ENCODE data around the gene TEAD2.
"Not testable (repeated sequence)": the region's sequence is repeated elsewhere in the genome, so short reads cannot be mapped to it uniquely, and the experiment has no call there.

TEAD2 gene

GRCh38 chr19:49387936-49388372, 25.7 kb upstream of the TEAD2 start, which contains the start of gene KASH5:
Gene KASH5, plus strand, starts transcription at chr19:49388249. Its CDS starts 2,635 bp downstream, at chr19:49390884.
- peak; percentile 64 to 86 for DNase-seq (ENCODE audit: extremely low read depth in 1 of 2, low read depth in 1 of 2)

GRCh38 chr19:49383599-49383998, 21.4 kb upstream of the TEAD2 start:
- no peak for DNase-seq (ENCODE audit: extremely low read depth in 1 of 2, low read depth in 1 of 2)

GRCh38 chr19:49382639-49383038, 20.4 kb upstream of the TEAD2 start:
- no peak for DNase-seq (ENCODE audit: extremely low read depth in 1 of 2, low read depth in 1 of 2)

GRCh38 chr19:49380391-49380790, 18.2 kb upstream of the TEAD2 start:
- no peak for DNase-seq (ENCODE audit: extremely low read depth in 1 of 2, low read depth in 1 of 2)

- DNase-seq (ENCODE audit: extremely low read depth in 1 of 2, low read depth in 1 of 2) = no peak
Observed at GRCh38 chr19:49378512-49378911, 16.3 kb upstream of the TEAD2 start.

GRCh38 chr19:49374665-49375434, 12.6 kb upstream of the TEAD2 start:
- no peak for DNase-seq (ENCODE audit: extremely low read depth in 1 of 2, low read depth in 1 of 2)

GRCh38 chr19:49373174-49373573, 11.0 kb upstream of the TEAD2 start:
- not testable (repeated sequence) for DNase-seq (ENCODE audit: extremely low read depth in 1 of 2, low read depth in 1 of 2)

GRCh38 chr19:49371184-49371583, 9.0 kb upstream of the TEAD2 start:
- no peak for DNase-seq (ENCODE audit: extremely low read depth in 1 of 2, low read depth in 1 of 2)

- no peak for DNase-seq (ENCODE audit: extremely low read depth in 1 of 2, low read depth in 1 of 2)
Observed at GRCh38 chr19:49368711-49369358, 6.6 kb upstream of the TEAD2 start.

- DNase-seq (ENCODE audit: extremely low read depth in 1 of 2, low read depth in 1 of 2) = no peak
Observed at GRCh38 chr19:49366110-49366509, 3.9 kb upstream of the TEAD2 start.

GRCh38 chr19:49364083-49364737, 2.0 kb upstream of the TEAD2 start:
- DNase-seq (ENCODE audit: extremely low read depth in 1 of 2, low read depth in 1 of 2) = no peak

- DNase-seq (ENCODE audit: extremely low read depth in 1 of 2, low read depth in 1 of 2) = peak; percentile 66 to 85
Observed at GRCh38 chr19:49363268-49364082, 1.3 kb upstream of the TEAD2 start, which contains the start of gene DKKL1. Gene DKKL1, plus strand, starts transcription at chr19:49363877. Its CDS starts 122 bp downstream, at chr19:49363999.

GRCh38 chr19:49362929-49363267, 682 bp upstream of the TEAD2 start:
- DNase-seq (ENCODE audit: extremely low read depth in 1 of 2, low read depth in 1 of 2) = no peak

GRCh38 chr19:49361438-49362047, 673 bp downstream of the TEAD2 start:
- DNase-seq (ENCODE audit: extremely low read depth in 1 of 2, low read depth in 1 of 2) = no peak

- DNase-seq (ENCODE audit: extremely low read depth in 1 of 2, low read depth in 1 of 2) = no peak
Observed at GRCh38 chr19:49359851-49360820, 2.1 kb downstream of the TEAD2 start.

GRCh38 chr19:49357186-49357585, 5.0 kb downstream of the TEAD2 start:
- no peak for DNase-seq (ENCODE audit: extremely low read depth in 1 of 2, low read depth in 1 of 2)

- no peak for DNase-seq (ENCODE audit: extremely low read depth in 1 of 2, low read depth in 1 of 2)
Observed at GRCh38 chr19:49356382-49356781, 5.8 kb downstream of the TEAD2 start.

- DNase-seq (ENCODE audit: extremely low read depth in 1 of 2, low read depth in 1 of 2) = no peak
Observed at GRCh38 chr19:49355909-49356353, 6.3 kb downstream of the TEAD2 start.

GRCh38 chr19:49349567-49349966, 12.6 kb downstream of the TEAD2 start:
- no peak for DNase-seq (ENCODE audit: extremely low read depth in 1 of 2, low read depth in 1 of 2)
